WTC11 (cell line): ENCODE measurements around the gene CEP44. TPM values are rescaled to one million over a fixed set of nuclear protein-coding genes. Genes with fewer than 3 reads are reported as not detected.
A peak's percentile ranks its signal among the peaks of the same experiment; 100 is the strongest.

ENCODE experiments used
- ATAC-seq: fragments of 200-7000 bp; cut with Tn5 transposase; 2 replicates; pipeline ENCODE4 v1.10.0; 2021; ENCODE audit warnings: mild to moderate bottlenecking, moderate library complexity
- CTCF ChIA-PET: fragments of 300-600 bp; sonication (Branson Sonifier 250); formaldehyde crosslinking; loops from one replicate; lab custom pipeline; 2021; ENCODE audit warnings: antibody characterized with exemption; lab: Charles Lee
- POLR2A ChIA-PET: fragments of 350-600 bp; sonication (Branson Sonifier 250); formaldehyde crosslinking; loops from one replicate; lab custom pipeline; 2021; ENCODE audit warnings: antibody characterized with exemption; lab: Charles Lee
- DNase-seq: peaks from one replicate; pipeline ENCODE4 v3.0.0; 2021; ENCODE audit warnings: low spot score
- H3K27ac Mint-ChIP-seq: 2 replicates; pipeline ENCODE4 v1.8.0; 2021; ENCODE audit warnings: mixed read lengths
- H3K27me3 Mint-ChIP-seq: 2 replicates; pipeline ENCODE4 v1.8.0; 2021; ENCODE audit warnings: low read depth, mild to moderate bottlenecking, moderate library complexity, mixed read lengths
- H3K36me3 Mint-ChIP-seq: 2 replicates; pipeline ENCODE4 v1.8.0; 2021; ENCODE audit warnings: mixed read lengths
- H3K4me1 Mint-ChIP-seq: 2 replicates; pipeline ENCODE4 v1.8.0; 2022; ENCODE audit warnings: mixed read lengths
- H3K4me3 Mint-ChIP-seq: 2 replicates; pipeline ENCODE4 v1.8.0; 2021; ENCODE audit warnings: mild to moderate bottlenecking, moderate library complexity, mixed read lengths
- H3K9me3 Mint-ChIP-seq: 2 replicates; pipeline ENCODE4 v1.8.0; 2021; ENCODE audit warnings: mixed read lengths
- ESRRA ChIP-seq: sonication (generic); formaldehyde crosslinking; IDR thresholded peaks from 2 replicates; pipeline ENCODE4 v1.8.1; 2022; ENCODE audit warnings: mild to moderate bottlenecking, missing genetic modification reagents, borderline replicate concordance
- FOXJ3 ChIP-seq: sonication (generic); formaldehyde crosslinking; IDR thresholded peaks from 2 replicates; pipeline ENCODE4 v1.9.0; 2021; ENCODE audit warnings: missing genetic modification reagents, mild to moderate bottlenecking, borderline replicate concordance
- FOXK1 ChIP-seq: sonication (generic); formaldehyde crosslinking; IDR thresholded peaks from 2 replicates; pipeline ENCODE4 v1.8.0; 2022; ENCODE audit warnings: mild to moderate bottlenecking, moderate library complexity, missing genetic modification reagents
- GABPB1 ChIP-seq: sonication (generic); formaldehyde crosslinking; IDR thresholded peaks from 2 replicates; pipeline ENCODE4 v1.8.1; 2023; ENCODE audit warnings: mild to moderate bottlenecking, missing genetic modification reagents
- GTF2I ChIP-seq: fragments of 250-450 bp; sonication (Bioruptor Pico); conservative IDR thresholded peaks from 2 replicates; pipeline ENCODE4 v1.4.0; 2021; ENCODE audit warnings: mild to moderate bottlenecking
- IRF2 ChIP-seq: sonication (generic); formaldehyde crosslinking; IDR thresholded peaks from 2 replicates; pipeline ENCODE4 v1.8.0; 2022; ENCODE audit warnings: low read depth, missing genetic modification reagents, borderline replicate concordance
- NFYB ChIP-seq: sonication (generic); formaldehyde crosslinking; conservative IDR thresholded peaks from 2 replicates; pipeline ENCODE4 v1.8.0; 2022; ENCODE audit warnings: low read depth, missing genetic modification reagents
- OVOL2 ChIP-seq: fragments of 250-450 bp; sonication (Bioruptor Pico); IDR thresholded peaks from 2 replicates; pipeline ENCODE4 v1.9.0; 2021; ENCODE audit warnings: mild to moderate bottlenecking, borderline replicate concordance
- SOX15 ChIP-seq: fragments of 250-450 bp; sonication (Bioruptor Pico); IDR thresholded peaks from 2 replicates; pipeline ENCODE4 v1.9.0; 2021; ENCODE audit warnings: mild to moderate bottlenecking
- SP1 ChIP-seq: sonication (generic); formaldehyde crosslinking; conservative IDR thresholded peaks from 2 replicates; pipeline ENCODE4 v1.8.1; 2022; ENCODE audit warnings: missing genetic modification reagents
- ZNF138 ChIP-seq: sonication (generic); formaldehyde crosslinking; conservative IDR thresholded peaks from 2 replicates; pipeline ENCODE4 v1.8.1; 2022; ENCODE audit warnings: mild to moderate bottlenecking, moderate library complexity, missing genetic modification reagents
- ZNF219 ChIP-seq: sonication (generic); formaldehyde crosslinking; IDR thresholded peaks from 2 replicates; pipeline ENCODE4 v1.8.0; 2023; ENCODE audit warnings: missing genetic modification reagents, mild to moderate bottlenecking, borderline replicate concordance
- ZNF232 ChIP-seq: sonication (generic); formaldehyde crosslinking; IDR thresholded peaks from 2 replicates; pipeline ENCODE4 v1.8.0; 2022; ENCODE audit warnings: mild to moderate bottlenecking, missing genetic modification reagents
- ZNF396 ChIP-seq: fragments of 250-450 bp; sonication (Bioruptor Pico); IDR thresholded peaks from 2 replicates; pipeline ENCODE4 v1.8.0; 2021; ENCODE audit warnings: mild to moderate bottlenecking, moderate library complexity, borderline replicate concordance
- ZNF423 ChIP-seq: fragments of 250-450 bp; sonication (Bioruptor Pico); IDR thresholded peaks from 2 replicates; pipeline ENCODE4 v2.1.2; 2022; ENCODE audit warnings: mild to moderate bottlenecking, moderate library complexity
- total RNA-seq: library from RNA; stranded (reverse); gene quantifications from 3 replicates; pipeline ENCODE4 v1.2.3, GENCODE V29; 2021
- TF ChIP-seq, protein P1 (sequence below): sonication (generic); formaldehyde crosslinking; IDR thresholded peaks from 2 replicates; pipeline ENCODE4 v1.8.1; 2023; ENCODE audit warnings: mild to moderate bottlenecking, missing genetic modification reagents, moderate library complexity
- TF ChIP-seq, protein P2 (sequence below): fragments of 250-450 bp; sonication (Bioruptor Pico); IDR thresholded peaks from 2 replicates; pipeline ENCODE4 v1.9.0; 2021; ENCODE audit warnings: moderate library complexity, mild to moderate bottlenecking, inconsistent platforms, borderline replicate concordance
- TF ChIP-seq, protein P3 (sequence below): sonication (generic); formaldehyde crosslinking; conservative IDR thresholded peaks from 2 replicates; pipeline ENCODE4 v1.8.1; 2022; ENCODE audit warnings: mild to moderate bottlenecking, missing genetic modification reagents
- TF ChIP-seq, protein P4 (sequence below): sonication (generic); formaldehyde crosslinking; IDR thresholded peaks from 2 replicates; pipeline ENCODE4 v1.8.0; 2022; ENCODE audit warnings: mild to moderate bottlenecking, missing genetic modification reagents
- TF ChIP-seq, protein P5 (sequence below): sonication (generic); formaldehyde crosslinking; IDR thresholded peaks from 2 replicates; pipeline ENCODE4 v1.8.1; 2022; ENCODE audit warnings: mild to moderate bottlenecking, missing genetic modification reagents, moderate library complexity, borderline replicate concordance
- TF ChIP-seq, protein P6 (sequence below): sonication (generic); formaldehyde crosslinking; IDR thresholded peaks from 2 replicates; pipeline ENCODE4 v1.8.1; 2023; ENCODE audit warnings: mild to moderate bottlenecking, missing genetic modification reagents, moderate library complexity

CEP44 gene
- total RNA-seq, 1 experiment from 2014 or later: 17.9 TPM

DNA sequence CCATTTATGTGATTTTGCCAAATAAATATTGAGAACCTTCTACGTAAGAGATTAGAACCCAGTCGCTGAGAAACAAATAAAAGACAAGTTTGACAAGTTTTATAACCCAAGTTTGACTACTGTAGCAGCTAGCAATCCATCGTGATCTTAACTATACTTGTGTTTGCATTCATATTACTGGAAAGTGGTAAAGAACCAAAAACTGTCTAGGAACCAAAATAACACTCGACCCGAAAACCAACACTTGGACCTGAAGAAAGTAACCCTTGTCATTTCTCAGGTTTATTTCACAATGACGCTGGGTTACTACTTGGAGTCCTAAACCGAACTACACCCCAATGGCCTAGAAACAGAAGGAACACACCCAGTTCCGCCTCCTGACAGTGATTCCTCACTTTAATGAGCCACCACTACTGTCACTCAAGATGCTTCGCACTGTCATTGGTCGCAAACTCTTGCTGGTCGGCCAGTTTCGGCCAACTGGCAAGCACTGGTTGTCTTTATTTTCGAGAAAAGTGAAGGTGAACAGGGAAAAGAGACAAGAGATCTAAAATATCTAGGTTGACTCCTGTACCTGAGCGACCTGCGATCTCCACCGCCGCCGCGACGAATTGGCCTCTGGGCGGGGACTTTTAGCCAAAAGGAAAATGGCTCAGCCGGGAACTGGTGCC, 740 bp upstream of the CEP44 start:
- peaks cover 15% of the 10 kb centered on the region for H3K4me1 Mint-ChIP-seq
- no peaks in the 10 kb centered on the region for H3K9me3 Mint-ChIP-seq
- H3K27ac Mint-ChIP-seq: peak overlapping the region; percentile 100
- CTCF ChIA-PET: no interaction called here
- TF ChIP-seq NFYB (CRISPR knock-in tag): peak; percentile 90
- TF ChIP-seq, protein P1, sequence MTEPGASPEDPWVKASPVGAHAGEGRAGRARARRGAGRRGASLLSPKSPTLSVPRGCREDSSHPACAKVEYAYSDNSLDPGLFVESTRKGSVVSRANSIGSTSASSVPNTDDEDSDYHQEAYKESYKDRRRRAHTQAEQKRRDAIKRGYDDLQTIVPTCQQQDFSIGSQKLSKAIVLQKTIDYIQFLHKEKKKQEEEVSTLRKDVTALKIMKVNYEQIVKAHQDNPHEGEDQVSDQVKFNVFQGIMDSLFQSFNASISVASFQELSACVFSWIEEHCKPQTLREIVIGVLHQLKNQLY (CRISPR knock-in tag): no peak
- TF ChIP-seq, protein P2, sequence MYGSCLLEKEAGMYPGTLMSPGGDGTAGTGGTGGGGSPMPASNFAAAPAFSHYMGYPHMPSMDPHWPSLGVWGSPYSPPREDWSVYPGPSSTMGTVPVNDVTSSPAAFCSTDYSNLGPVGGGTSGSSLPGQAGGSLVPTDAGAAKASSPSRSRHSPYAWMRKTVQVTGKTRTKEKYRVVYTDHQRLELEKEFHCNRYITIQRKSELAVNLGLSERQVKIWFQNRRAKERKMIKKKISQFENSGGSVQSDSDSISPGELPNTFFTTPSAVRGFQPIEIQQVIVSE: no peak
- TF ChIP-seq, all 79 proteins: peak for 1
- H3K4me3 Mint-ChIP-seq: peak overlapping the region; percentile 98
- POLR2A ChIA-PET: interaction anchor here (0.8 to 1.0 kb wide), 2 partner anchors 29 to 33 kb away, joined by 3 to 9 read pairs; no protein-coding TSS in a partner anchor
- H3K36me3 Mint-ChIP-seq: no peaks in the 10 kb centered on the region
- H3K27me3 Mint-ChIP-seq: no peaks in the 10 kb centered on the region
- ATAC-seq (peak; percentile 94), DNase-seq (peak; percentile 63)

DNA sequence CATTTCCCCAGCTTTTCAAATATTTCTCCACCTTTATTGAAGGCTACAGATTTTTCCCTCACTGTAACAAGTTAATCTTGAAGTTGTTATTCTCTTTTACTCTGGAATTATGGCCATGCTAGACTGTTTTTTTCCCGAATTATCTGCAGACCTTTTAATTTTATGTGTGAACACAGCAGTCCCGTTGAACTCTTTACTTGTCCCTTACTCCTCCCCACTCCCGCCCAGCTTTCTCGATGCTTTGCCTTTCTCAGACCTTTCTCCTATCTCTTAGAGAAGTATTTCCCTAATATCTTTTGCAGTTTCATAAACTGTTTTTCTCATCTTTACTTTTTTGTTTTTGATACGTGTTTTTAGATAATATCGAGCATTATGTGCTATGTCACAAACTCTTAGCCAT, 776 bp downstream of the CEP44 start:
- TF ChIP-seq, protein P3, sequence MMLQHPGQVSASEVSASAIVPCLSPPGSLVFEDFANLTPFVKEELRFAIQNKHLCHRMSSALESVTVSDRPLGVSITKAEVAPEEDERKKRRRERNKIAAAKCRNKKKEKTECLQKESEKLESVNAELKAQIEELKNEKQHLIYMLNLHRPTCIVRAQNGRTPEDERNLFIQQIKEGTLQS (CRISPR knock-in tag): no peak
- TF ChIP-seq, protein P4, sequence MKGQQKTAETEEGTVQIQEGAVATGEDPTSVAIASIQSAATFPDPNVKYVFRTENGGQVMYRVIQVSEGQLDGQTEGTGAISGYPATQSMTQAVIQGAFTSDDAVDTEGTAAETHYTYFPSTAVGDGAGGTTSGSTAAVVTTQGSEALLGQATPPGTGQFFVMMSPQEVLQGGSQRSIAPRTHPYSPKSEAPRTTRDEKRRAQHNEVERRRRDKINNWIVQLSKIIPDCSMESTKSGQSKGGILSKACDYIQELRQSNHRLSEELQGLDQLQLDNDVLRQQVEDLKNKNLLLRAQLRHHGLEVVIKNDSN (CRISPR knock-in tag): no peak
- TF ChIP-seq, protein P5, sequence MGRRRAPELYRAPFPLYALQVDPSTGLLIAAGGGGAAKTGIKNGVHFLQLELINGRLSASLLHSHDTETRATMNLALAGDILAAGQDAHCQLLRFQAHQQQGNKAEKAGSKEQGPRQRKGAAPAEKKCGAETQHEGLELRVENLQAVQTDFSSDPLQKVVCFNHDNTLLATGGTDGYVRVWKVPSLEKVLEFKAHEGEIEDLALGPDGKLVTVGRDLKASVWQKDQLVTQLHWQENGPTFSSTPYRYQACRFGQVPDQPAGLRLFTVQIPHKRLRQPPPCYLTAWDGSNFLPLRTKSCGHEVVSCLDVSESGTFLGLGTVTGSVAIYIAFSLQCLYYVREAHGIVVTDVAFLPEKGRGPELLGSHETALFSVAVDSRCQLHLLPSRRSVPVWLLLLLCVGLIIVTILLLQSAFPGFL: no peak
- TF ChIP-seq OVOL2 (no peak), GTF2I (CRISPR knock-in tag) (no peak)
- DNase-seq (no peak), ATAC-seq (no peak)
- H3K27me3 Mint-ChIP-seq: no peaks in the 10 kb centered on the region
- peaks cover 15% of the 10 kb centered on the region for H3K4me1 Mint-ChIP-seq
- ChIA-PET CTCF (no interaction called here), POLR2A (interaction anchor here (0.5 kb wide), 1 partner anchor 45 kb away, joined by 3 read pairs; no protein-coding TSS in a partner anchor)
- no peaks in the 10 kb centered on the region for H3K9me3 Mint-ChIP-seq
- peak overlapping the region; percentile 98 for H3K4me3 Mint-ChIP-seq
- peak overlapping the region; percentile 100 for H3K27ac Mint-ChIP-seq
- H3K36me3 Mint-ChIP-seq: no peaks in the 10 kb centered on the region

DNA sequence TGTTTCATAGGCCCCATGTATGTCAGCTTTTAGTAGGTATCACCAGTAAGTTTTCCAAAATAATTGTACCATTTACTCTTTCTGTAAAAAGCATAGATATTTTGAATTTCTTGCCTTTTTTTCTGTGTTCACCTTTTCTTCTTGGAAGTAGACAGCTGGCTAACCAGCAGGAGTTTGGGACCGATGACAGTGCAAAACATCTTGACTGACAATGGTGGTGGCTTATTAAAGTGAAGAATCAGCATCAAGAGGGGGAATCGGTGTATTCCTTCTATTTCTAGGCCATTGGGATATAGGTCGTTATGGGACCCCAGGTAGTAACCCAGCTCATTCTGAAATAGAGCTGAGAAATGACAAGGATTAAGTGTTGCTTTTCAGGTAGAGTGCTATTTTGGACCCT, 3.2 kb downstream of the CEP44 start:
- DNase-seq (no peak), ATAC-seq (no peak)
- no peak for TF ChIP-seq SP1 (CRISPR knock-in tag)
- no peak for TF ChIP-seq ESRRA (CRISPR knock-in tag)
- no peak for TF ChIP-seq ZNF423
- TF ChIP-seq, protein P2: no peak
- H3K4me3 Mint-ChIP-seq: no peak overlapping the region
- no peaks in the 10 kb centered on the region for H3K27me3 Mint-ChIP-seq
- ChIA-PET CTCF (interaction anchor here (0.5 kb wide), 1 partner anchor 18 kb away, joined by 5 read pairs; no protein-coding TSS in a partner anchor), POLR2A (no interaction called here)
- H3K36me3 Mint-ChIP-seq: peaks cover 2% of the 10 kb centered on the region
- peaks cover 15% of the 10 kb centered on the region for H3K4me1 Mint-ChIP-seq
- no peak overlapping the region for H3K27ac Mint-ChIP-seq
- no peaks in the 10 kb centered on the region; the same call in 1 of the 2 replicates for H3K9me3 Mint-ChIP-seq

DNA sequence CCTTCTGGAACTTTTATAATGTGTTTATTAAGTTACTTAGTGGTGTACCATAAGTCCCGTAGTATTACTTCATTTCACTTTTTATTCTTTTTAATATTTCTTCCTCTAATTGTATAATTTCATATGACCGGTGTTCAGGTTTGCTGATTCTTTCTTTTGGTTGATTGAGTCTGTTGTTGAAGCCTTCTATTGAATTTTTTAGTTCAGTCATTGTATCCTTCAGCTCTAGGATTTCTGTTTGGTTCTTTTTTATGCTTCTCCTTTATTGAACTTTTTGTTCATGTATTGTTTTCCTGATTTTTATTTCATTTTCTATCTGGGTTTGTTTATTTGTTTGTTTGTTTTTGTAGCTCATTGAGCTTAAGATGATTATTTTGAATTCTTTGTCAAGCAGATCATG, 8.8 kb downstream of the CEP44 start:
- Mint-ChIP-seq H3K4me3 (no peak overlapping the region), H3K36me3 (peaks cover 33% of the 10 kb centered on the region), H3K27me3 (no peaks in the 10 kb centered on the region; the same call in 1 of the 2 replicates), H3K4me1 (no peaks in the 10 kb centered on the region), H3K9me3 (peaks cover 31% of the 10 kb centered on the region), H3K27ac (no peak overlapping the region)
- ChIA-PET CTCF (no interaction called here), POLR2A (no interaction called here)
- DNase-seq: no peak
- no peak for ATAC-seq
- TF ChIP-seq, protein P4 (CRISPR knock-in tag): no peak
- TF ChIP-seq FOXK1 (CRISPR knock-in tag): no peak
- TF ChIP-seq FOXJ3 (CRISPR knock-in tag): no peak
- TF ChIP-seq IRF2 (CRISPR knock-in tag): no peak
- no peak for TF ChIP-seq ZNF396 (CRISPR knock-in tag)
- no peak for TF ChIP-seq OVOL2
- no peak for TF ChIP-seq SOX15 (CRISPR knock-in tag)
- no peak for TF ChIP-seq GABPB1
- no peak for TF ChIP-seq ZNF138
- TF ChIP-seq ZNF219: no peak
- TF ChIP-seq, protein P6, sequence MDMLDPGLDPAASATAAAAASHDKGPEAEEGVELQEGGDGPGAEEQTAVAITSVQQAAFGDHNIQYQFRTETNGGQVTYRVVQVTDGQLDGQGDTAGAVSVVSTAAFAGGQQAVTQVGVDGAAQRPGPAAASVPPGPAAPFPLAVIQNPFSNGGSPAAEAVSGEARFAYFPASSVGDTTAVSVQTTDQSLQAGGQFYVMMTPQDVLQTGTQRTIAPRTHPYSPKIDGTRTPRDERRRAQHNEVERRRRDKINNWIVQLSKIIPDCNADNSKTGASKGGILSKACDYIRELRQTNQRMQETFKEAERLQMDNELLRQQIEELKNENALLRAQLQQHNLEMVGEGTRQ (CRISPR knock-in tag): no peak
- no peak for TF ChIP-seq ZNF232 (CRISPR knock-in tag)
